HepG2 (cell line): Measurements from ENCODE around the gene CSTB. TPM values are rescaled to one million over a fixed set of nuclear protein-coding genes. Genes with fewer than 3 reads are reported as not detected.
A peak's percentile ranks its signal among the peaks of the same experiment; 100 is the strongest.

Source experiments
- FOXP1 ChIP-seq, 2 experiments: fragments of 450-650 bp in 1 of 2; IDR thresholded peaks; 2 replicates each; pipeline ENCODE4 v1.6.1; 2017 to 2018; ENCODE audit warnings: antibody characterized with exemption in 1 of 2
- HNRNPUL1 ChIP-seq: fragments of 200-400 bp; formaldehyde crosslinking; IDR thresholded peaks from 2 replicates; pipeline ENCODE4 v1.6.1; 2017; ENCODE audit warnings: low read depth, mild to moderate bottlenecking, low read length, moderate library complexity
- MZF1 ChIP-seq: sonication (generic); formaldehyde crosslinking; IDR thresholded peaks from 2 replicates; pipeline ENCODE4 v1.8.1; 2023; ENCODE audit warnings: mild to moderate bottlenecking, missing genetic modification reagents, borderline replicate concordance
- NR2F1 ChIP-seq, 2 experiments: fragments of 450-650 bp in 1 of 2; formaldehyde crosslinking in 1 of 2; IDR thresholded peaks; 2 replicates each; pipeline versions ENCODE4 v1.5.0 to v1.6.1; 2016 to 2020; ENCODE audit warnings: mild to moderate bottlenecking in 1 of 2, missing compliant biosample characterization in 1 of 2, missing genetic modification reagents in 1 of 2, moderate library complexity in 1 of 2
- PAF1 ChIP-seq: IDR thresholded peaks from 2 replicates; pipeline ENCODE4 v1.6.1; 2016; ENCODE audit warnings: missing genetic modification reagents, missing compliant biosample characterization
- ZNF563 ChIP-seq: sonication (generic); formaldehyde crosslinking; IDR thresholded peaks from 2 replicates; pipeline ENCODE4 v1.8.0; 2022; ENCODE audit warnings: mild to moderate bottlenecking, moderate library complexity, missing genetic modification reagents
- ZNF746 ChIP-seq: sonication (generic); formaldehyde crosslinking; IDR thresholded peaks from 2 replicates; pipeline ENCODE4 v1.8.0; 2022; ENCODE audit warnings: mild to moderate bottlenecking, missing genetic modification reagents
- ZNF777 ChIP-seq: sonication (generic); formaldehyde crosslinking; IDR thresholded peaks from 2 replicates; pipeline ENCODE4 v1.4.0; 2020; ENCODE audit warnings: missing genetic modification reagents
- polyA plus RNA-seq, 8 experiments: library from polyadenylated mRNA; depleted of rRNA in 3 of 8; stranded (reverse) in 7 of 8; unstranded in 1 of 8; fragments of >200 nt; fragmentation: Illumina TruSeq in 4 of 8; extraction: Trizol in 4 of 8; gene quantifications; 2 replicates each; pipeline versions ENCODE4 v1.2.1 to v1.2.3, GENCODE V29; 2011 to 2016; ENCODE audit warnings: low read depth in 4 of 8, missing spikeins in 1 of 8, mixed read lengths in 1 of 8; ENCODE audit not compliant: insufficient read depth in 1 of 8
- total RNA-seq, 5 experiments: library from RNA; depleted of rRNA; stranded (reverse); fragments of >200 nt; fragmentation: Illumina TruSeq; extraction: Trizol; gene quantifications; 2 replicates each; pipeline ENCODE4 v1.2.3, GENCODE V29; 2016; ENCODE audit warnings: low read depth in 1 of 5
- TF ChIP-seq, protein P1 (sequence below): sonication (generic); formaldehyde crosslinking; IDR thresholded peaks from 2 replicates; pipeline ENCODE4 v1.8.0; 2022; ENCODE audit warnings: missing genetic modification reagents, mild to moderate bottlenecking, moderate library complexity, borderline replicate concordance
- TF ChIP-seq, protein P2 (sequence below), 2 experiments: IDR thresholded peaks; 2 replicates each; pipeline ENCODE4 v1.6.1; 2011 to 2012; ENCODE audit warnings: low read length in 2 of 2, borderline replicate concordance in 1 of 2, low read depth in 1 of 2, mild to moderate bottlenecking in 1 of 2, moderate library complexity in 1 of 2
- TF ChIP-seq, protein P3 (sequence below): sonication (generic); formaldehyde crosslinking; IDR thresholded peaks from 2 replicates; pipeline ENCODE4 v1.4.0; 2020; ENCODE audit warnings: mild to moderate bottlenecking, missing genetic modification reagents, borderline replicate concordance
- TF ChIP-seq, protein P4 (sequence below), 2 experiments: sonication (generic) in 1 of 2; formaldehyde crosslinking in 1 of 2; IDR thresholded peaks; 2 replicates each; pipeline versions ENCODE4 v1.4.0 to v1.6.1; 2018 to 2020; ENCODE audit warnings: missing genetic modification reagents in 2 of 2, borderline replicate concordance in 1 of 2, low read depth in 1 of 2, mild to moderate bottlenecking in 1 of 2, missing biosample characterization in 1 of 2
- TF ChIP-seq, protein P5 (sequence below): IDR thresholded peaks from 2 replicates; pipeline ENCODE4 v1.6.1; 2016; ENCODE audit warnings: mild to moderate bottlenecking

Gene CSTB
- total and polyA plus RNA-seq, 2 of the 13 experiments (the other 11 are each of a cell fraction or from before 2014, with no cell fraction given) = 11.7 to 94.1 TPM

DNA sequence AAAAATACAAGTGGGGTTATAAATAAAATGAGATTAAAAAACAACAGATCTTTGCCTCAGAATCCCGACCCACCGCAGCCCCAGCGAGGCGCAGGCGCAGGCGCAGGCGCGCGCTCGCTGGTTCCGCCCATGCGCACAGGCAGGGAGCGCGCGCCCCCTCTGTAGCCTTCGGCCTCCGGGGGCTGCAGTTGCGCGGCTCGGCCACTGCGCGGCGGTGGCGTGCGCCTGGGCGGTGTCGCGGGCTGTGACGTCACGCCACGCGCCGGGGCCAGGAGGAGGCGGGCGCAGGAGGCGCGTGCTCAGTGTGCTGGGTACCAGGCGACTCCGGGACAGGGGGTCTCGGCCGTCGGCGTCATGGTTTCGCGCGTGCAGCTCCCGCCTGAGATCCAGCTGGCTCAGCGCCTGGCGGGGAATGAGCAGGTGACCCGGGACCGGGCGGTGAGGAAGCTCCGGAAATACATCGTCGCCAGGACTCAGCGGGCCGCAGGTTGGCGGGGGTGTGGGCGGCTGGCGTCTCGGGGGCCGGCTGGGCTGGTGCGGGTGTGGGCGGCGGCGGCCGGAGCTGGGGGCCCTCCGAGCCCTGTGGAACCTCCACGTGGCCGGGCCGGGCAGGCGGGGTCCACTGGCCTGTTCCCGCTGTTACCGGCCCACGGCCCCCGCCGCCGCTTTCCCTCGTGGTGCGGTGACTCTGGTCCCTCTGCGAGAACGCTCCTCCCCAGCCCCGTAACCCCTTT lies 13.3 kb upstream of the CSTB start, which contains the start of gene RRP1 (continued):
- TF ChIP-seq, protein P1, sequence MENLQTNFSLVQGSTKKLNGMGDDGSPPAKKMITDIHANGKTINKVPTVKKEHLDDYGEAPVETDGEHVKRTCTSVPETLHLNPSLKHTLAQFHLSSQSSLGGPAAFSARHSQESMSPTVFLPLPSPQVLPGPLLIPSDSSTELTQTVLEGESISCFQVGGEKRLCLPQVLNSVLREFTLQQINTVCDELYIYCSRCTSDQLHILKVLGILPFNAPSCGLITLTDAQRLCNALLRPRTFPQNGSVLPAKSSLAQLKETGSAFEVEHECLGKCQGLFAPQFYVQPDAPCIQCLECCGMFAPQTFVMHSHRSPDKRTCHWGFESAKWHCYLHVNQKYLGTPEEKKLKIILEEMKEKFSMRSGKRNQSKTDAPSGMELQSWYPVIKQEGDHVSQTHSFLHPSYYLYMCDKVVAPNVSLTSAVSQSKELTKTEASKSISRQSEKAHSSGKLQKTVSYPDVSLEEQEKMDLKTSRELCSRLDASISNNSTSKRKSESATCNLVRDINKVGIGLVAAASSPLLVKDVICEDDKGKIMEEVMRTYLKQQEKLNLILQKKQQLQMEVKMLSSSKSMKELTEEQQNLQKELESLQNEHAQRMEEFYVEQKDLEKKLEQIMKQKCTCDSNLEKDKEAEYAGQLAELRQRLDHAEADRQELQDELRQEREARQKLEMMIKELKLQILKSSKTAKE (CRISPR knock-in tag) = no peak
- TF ChIP-seq, protein P2, sequence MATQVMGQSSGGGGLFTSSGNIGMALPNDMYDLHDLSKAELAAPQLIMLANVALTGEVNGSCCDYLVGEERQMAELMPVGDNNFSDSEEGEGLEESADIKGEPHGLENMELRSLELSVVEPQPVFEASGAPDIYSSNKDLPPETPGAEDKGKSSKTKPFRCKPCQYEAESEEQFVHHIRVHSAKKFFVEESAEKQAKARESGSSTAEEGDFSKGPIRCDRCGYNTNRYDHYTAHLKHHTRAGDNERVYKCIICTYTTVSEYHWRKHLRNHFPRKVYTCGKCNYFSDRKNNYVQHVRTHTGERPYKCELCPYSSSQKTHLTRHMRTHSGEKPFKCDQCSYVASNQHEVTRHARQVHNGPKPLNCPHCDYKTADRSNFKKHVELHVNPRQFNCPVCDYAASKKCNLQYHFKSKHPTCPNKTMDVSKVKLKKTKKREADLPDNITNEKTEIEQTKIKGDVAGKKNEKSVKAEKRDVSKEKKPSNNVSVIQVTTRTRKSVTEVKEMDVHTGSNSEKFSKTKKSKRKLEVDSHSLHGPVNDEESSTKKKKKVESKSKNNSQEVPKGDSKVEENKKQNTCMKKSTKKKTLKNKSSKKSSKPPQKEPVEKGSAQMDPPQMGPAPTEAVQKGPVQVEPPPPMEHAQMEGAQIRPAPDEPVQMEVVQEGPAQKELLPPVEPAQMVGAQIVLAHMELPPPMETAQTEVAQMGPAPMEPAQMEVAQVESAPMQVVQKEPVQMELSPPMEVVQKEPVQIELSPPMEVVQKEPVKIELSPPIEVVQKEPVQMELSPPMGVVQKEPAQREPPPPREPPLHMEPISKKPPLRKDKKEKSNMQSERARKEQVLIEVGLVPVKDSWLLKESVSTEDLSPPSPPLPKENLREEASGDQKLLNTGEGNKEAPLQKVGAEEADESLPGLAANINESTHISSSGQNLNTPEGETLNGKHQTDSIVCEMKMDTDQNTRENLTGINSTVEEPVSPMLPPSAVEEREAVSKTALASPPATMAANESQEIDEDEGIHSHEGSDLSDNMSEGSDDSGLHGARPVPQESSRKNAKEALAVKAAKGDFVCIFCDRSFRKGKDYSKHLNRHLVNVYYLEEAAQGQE (IDR thresholded peaks at IDR 0.05; ENCODE audit: borderline replicate concordance in 1 of 2, low read depth in 1 of 2, low read length in 2 of 2) = peak in 1 of 2 experiments; percentile 56; a peak in 1 of 4 replicates
- TF ChIP-seq ZNF746 (no peak), ZNF563 (CRISPR knock-in tag) (0 out of 2 replicates have a peak, but pooled peaks have one; percentile 68), NR2F1 (CRISPR knock-in tag; IDR thresholded peaks at IDR 0.05) (no peak), FOXP1 (IDR thresholded peaks at IDR 0.05) (no peak), FOXP1 (CRISPR knock-in tag; IDR thresholded peaks at IDR 0.05) (no peak), ZNF777 (CRISPR knock-in tag) (no peak; the same call in 1 of the 2 replicates), PAF1 (CRISPR knock-in tag) (no peak), HNRNPUL1 (no peak), MZF1 (no peak)
- TF ChIP-seq, protein P3, sequence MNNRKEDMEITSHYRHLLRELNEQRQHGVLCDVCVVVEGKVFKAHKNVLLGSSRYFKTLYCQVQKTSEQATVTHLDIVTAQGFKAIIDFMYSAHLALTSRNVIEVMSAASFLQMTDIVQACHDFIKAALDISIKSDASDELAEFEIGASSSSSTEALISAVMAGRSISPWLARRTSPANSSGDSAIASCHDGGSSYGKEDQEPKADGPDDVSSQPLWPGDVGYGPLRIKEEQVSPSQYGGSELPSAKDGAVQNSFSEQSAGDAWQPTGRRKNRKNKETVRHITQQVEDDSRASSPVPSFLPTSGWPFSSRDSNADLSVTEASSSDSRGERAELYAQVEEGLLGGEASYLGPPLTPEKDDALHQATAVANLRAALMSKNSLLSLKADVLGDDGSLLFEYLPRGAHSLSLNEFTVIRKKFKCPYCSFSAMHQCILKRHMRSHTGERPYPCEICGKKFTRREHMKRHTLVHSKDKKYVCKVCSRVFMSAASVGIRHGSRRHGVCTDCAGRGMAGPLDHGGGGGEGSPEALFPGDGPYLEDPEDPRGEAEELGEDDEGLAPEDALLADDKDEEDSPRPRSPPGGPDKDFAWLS (CRISPR knock-in tag) = no peak
- TF ChIP-seq, protein P4, sequence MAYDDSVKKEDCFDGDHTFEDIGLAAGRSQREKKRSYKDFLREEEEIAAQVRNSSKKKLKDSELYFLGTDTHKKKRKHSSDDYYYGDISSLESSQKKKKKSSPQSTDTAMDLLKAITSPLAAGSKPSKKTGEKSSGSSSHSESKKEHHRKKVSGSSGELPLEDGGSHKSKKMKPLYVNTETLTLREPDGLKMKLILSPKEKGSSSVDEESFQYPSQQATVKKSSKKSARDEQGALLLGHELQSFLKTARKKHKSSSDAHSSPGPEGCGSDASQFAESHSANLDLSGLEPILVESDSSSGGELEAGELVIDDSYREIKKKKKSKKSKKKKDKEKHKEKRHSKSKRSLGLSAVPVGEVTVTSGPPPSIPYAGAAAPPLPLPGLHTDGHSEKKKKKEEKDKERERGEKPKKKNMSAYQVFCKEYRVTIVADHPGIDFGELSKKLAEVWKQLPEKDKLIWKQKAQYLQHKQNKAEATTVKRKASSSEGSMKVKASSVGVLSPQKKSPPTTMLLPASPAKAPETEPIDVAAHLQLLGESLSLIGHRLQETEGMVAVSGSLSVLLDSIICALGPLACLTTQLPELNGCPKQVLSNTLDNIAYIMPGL (CRISPR knock-in tag; IDR thresholded peaks at IDR 0.05; ENCODE audit: borderline replicate concordance in 1 of 2, low read depth in 1 of 2) = peak; percentile 95
- TF ChIP-seq, protein P5, sequence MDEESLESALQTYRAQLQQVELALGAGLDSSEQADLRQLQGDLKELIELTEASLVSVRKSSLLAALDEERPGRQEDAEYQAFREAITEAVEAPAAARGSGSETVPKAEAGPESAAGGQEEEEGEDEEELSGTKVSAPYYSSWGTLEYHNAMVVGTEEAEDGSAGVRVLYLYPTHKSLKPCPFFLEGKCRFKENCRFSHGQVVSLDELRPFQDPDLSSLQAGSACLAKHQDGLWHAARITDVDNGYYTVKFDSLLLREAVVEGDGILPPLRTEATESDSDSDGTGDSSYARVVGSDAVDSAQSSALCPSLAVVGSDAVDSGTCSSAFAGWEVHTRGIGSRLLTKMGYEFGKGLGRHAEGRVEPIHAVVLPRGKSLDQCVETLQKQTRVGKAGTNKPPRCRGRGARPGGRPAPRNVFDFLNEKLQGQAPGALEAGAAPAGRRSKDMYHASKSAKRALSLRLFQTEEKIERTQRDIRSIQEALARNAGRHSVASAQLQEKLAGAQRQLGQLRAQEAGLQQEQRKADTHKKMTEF (CRISPR knock-in tag) = 0 out of 2 replicates have a peak, but pooled peaks have one; percentile 42
